ENCODE results near the gene CXCR2.

Gene CXCR2

DNA sequence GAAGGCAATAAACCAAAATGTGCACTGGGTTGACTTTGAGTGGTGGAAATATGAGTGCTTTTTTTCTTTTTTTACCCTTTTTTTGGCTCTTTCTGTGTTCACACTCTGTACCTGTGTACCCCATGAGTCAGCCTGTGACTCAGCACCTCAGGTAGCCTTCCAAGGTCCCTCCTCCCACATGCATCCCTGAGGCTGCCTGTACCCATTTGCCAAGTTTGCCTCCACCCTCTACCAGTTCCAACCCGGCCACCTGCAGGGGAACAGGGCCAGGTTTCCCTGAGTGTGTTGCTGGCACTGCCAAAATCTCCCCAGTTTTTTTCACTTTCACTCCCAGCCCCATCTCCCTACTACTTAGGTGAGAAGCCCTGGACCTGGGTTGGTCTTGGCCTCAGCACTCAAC is 26.9 kb downstream of the CXCR2 start:
- Histone ChIP-seq H2AFZ (no peak overlapping the region), H3K27me3 (ENCODE audit: control insufficient read depth, insufficient read depth, low read length) (no peaks in the 10 kb centered on the region), H3K36me3 (ENCODE audit: control insufficient read depth, insufficient read depth, low read length) (no peaks in the 10 kb centered on the region), H3K4me3 (ENCODE audit: low read depth, low read length) (no peak overlapping the region), H3K27ac (no peak overlapping the region), H3K9ac (no peak overlapping the region), H3K79me2 (no peaks in the 10 kb centered on the region), H3K4me1 (no peaks in the 10 kb centered on the region), H3K9me3 (ENCODE audit: control insufficient read depth, low read length) (no peaks in the 10 kb centered on the region), H3K4me2 (ENCODE audit: low read length) (no peak overlapping the region)
- TF ChIP-seq, protein P1, sequence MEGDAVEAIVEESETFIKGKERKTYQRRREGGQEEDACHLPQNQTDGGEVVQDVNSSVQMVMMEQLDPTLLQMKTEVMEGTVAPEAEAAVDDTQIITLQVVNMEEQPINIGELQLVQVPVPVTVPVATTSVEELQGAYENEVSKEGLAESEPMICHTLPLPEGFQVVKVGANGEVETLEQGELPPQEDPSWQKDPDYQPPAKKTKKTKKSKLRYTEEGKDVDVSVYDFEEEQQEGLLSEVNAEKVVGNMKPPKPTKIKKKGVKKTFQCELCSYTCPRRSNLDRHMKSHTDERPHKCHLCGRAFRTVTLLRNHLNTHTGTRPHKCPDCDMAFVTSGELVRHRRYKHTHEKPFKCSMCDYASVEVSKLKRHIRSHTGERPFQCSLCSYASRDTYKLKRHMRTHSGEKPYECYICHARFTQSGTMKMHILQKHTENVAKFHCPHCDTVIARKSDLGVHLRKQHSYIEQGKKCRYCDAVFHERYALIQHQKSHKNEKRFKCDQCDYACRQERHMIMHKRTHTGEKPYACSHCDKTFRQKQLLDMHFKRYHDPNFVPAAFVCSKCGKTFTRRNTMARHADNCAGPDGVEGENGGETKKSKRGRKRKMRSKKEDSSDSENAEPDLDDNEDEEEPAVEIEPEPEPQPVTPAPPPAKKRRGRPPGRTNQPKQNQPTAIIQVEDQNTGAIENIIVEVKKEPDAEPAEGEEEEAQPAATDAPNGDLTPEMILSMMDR (IDR thresholded peaks at IDR 0.05), result no peak

DNA sequence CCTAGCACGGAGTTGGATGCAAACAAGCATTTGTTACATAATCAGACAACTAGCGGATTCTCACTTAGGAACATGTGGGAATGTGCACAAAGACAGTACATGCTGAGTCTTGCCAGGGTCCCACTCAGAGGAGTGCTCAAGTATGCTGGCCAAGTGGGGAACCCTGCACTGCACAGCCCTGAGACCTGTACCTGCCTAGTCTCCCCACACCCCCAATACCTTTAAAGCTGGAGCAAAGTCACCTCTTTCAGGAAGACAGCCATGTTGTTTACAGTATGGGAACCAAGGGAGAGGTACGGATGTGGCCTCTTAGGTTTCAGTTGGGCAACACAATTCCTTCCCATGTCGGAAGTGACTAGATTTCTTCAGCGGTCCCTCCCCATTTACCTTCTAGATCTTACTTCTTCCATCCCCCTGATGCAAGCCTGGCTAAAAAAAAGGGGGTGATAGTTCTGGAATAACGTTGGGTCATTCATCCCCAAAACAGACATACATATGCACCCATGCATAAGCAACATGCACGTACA is 30.2 kb downstream of the CXCR2 start:
- no peak overlapping the region for H3K9ac ChIP-seq
- H3K9me3 ChIP-seq (ENCODE audit: control insufficient read depth, low read length), result no peaks in the 10 kb centered on the region
- H3K4me2 ChIP-seq (ENCODE audit: low read length), result no peak overlapping the region
- no peaks in the 10 kb centered on the region for H3K4me1 ChIP-seq
- H3K79me2 ChIP-seq, result no peaks in the 10 kb centered on the region
- H3K27ac ChIP-seq, result no peak overlapping the region
- H3K4me3 ChIP-seq (ENCODE audit: low read depth, low read length), result no peak overlapping the region
- H2AFZ ChIP-seq, result no peak overlapping the region
- no peaks in the 10 kb centered on the region for H3K27me3 ChIP-seq (ENCODE audit: control insufficient read depth, insufficient read depth, low read length)
- no peaks in the 10 kb centered on the region for H3K36me3 ChIP-seq (ENCODE audit: control insufficient read depth, insufficient read depth, low read length)
- TF ChIP-seq, protein P1 (IDR thresholded peaks at IDR 0.05), result no peak

DNA sequence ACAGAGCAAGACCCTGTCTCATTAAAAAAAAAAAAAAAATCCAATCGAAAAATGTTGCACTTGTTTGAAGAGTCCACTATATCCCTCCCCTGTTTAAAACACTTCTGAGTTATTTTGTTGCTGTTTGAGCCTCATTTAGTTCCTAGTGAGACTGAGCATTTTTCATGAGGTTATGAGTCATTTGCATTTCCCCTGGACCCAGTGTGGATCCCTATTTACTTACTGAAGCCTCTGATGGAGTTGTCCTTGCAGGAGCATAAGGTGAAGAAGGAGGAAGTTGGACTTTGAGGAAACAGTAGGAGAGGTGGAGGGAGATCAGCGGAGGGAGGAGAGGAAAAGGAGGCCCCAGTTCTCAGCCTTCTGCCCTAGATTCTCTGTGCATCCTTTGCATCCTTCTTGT is 35.8 kb downstream of the CXCR2 start:
- no peaks in the 10 kb centered on the region for H3K27me3 ChIP-seq (ENCODE audit: control insufficient read depth, insufficient read depth, low read length)
- H3K27ac ChIP-seq, result no peak overlapping the region
- H3K4me3 ChIP-seq (ENCODE audit: low read depth, low read length), result no peak overlapping the region
- H3K36me3 ChIP-seq (ENCODE audit: control insufficient read depth, insufficient read depth, low read length), result no peaks in the 10 kb centered on the region
- no peak overlapping the region for H3K9ac ChIP-seq
- no peak overlapping the region for H3K4me2 ChIP-seq (ENCODE audit: low read length)
- H3K79me2 ChIP-seq, result no peaks in the 10 kb centered on the region
- TF ChIP-seq, protein P1 (IDR thresholded peaks at IDR 0.05), result no peak
- H2AFZ ChIP-seq, result no peak overlapping the region
- no peaks in the 10 kb centered on the region for H3K9me3 ChIP-seq (ENCODE audit: control insufficient read depth, low read length)
- no peaks in the 10 kb centered on the region for H3K4me1 ChIP-seq

DNA sequence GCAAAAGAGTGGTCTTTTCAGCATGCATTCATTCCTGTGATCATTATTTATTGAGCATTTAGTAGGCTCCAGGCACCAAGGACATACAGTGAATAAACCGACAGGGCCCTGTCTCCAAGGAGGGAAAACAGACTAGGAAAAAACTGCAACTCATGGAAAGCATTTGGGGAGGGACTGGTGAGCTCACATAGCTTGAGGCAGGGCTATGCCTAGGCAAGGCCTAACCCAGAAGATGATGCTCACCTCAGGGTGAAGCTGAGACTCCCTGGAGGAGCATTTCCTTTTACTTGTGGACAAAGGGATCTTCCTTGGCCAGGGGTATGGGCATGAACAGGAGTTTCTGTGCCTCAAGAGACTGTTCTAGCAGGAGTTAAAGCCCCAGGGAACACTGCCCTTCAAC is 37.0 kb downstream of the CXCR2 start:
- Histone ChIP-seq H3K27me3 (ENCODE audit: control insufficient read depth, insufficient read depth, low read length) (no peaks in the 10 kb centered on the region), H3K9me3 (ENCODE audit: control insufficient read depth, low read length) (no peaks in the 10 kb centered on the region), H3K4me1 (no peaks in the 10 kb centered on the region), H2AFZ (no peak overlapping the region), H3K4me3 (ENCODE audit: low read depth, low read length) (no peak overlapping the region), H3K4me2 (ENCODE audit: low read length) (no peak overlapping the region), H3K79me2 (no peaks in the 10 kb centered on the region), H3K36me3 (ENCODE audit: control insufficient read depth, insufficient read depth, low read length) (no peaks in the 10 kb centered on the region), H3K27ac (no peak overlapping the region), H3K9ac (no peak overlapping the region)
- TF ChIP-seq, protein P1 (IDR thresholded peaks at IDR 0.05), result no peak

DNA sequence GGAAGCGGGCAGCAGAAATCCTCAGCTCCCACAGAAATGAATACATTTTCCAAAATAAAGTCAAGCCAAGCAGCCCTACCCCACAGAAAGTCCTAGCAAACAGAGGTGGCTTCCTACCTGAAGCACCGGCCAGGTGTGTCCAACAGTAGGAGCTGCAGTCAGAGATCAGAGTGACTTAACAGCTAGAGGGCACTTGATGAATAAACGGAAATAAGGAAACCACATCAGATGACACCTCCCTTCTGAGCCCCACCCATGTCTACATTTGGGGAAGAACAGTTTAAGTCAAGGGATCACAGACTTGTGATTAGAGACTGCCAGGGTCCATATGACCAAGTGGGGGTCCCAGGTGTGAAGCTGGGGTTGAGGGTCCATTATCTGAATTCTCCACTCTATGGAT is 41.0 kb downstream of the CXCR2 start, which contains the start of gene CXCR1:
Gene CXCR1 (minus strand): TSS at position 172 of the 400 bp plus-strand sequence. CDS start 1,751 bp downstream, outside the sequence.
- no peak within 1 kb of the TSS for H3K9ac ChIP-seq
- no peaks in the 10 kb centered on the region for H3K79me2 ChIP-seq
- no peak within 1 kb of the TSS for H3K4me2 ChIP-seq (ENCODE audit: low read length)
- no peaks in the 10 kb centered on the region for H3K27me3 ChIP-seq (ENCODE audit: control insufficient read depth, insufficient read depth, low read length)
- TF ChIP-seq, protein P1 (IDR thresholded peaks at IDR 0.05), result no peak
- H3K4me1 ChIP-seq, result no peaks in the 10 kb centered on the region
- no peak within 1 kb of the TSS for H2AFZ ChIP-seq
- no peaks in the 10 kb centered on the region for H3K9me3 ChIP-seq (ENCODE audit: control insufficient read depth, low read length)
- H3K4me3 ChIP-seq (ENCODE audit: low read depth, low read length), result no peak within 1 kb of the TSS
- no peak within 1 kb of the TSS for H3K27ac ChIP-seq
- no peaks in the 10 kb centered on the region for H3K36me3 ChIP-seq (ENCODE audit: control insufficient read depth, insufficient read depth, low read length)

Measured in parathyroid adenoma (tissue), 2 donors.